T-helper 22 cell (primary cell): ENCODE measurements around the gene GM2A.
"Not testable (repeated sequence)": the region's sequence is repeated elsewhere in the genome, so short reads cannot be mapped to it uniquely, and the experiment has no call there.

Experiments
- DNase-seq: peaks from one replicate; pipeline ENCODE4 v3.0.0-alpha.2; 2020; ENCODE audit warnings: low read depth

The GM2A gene

DNA sequence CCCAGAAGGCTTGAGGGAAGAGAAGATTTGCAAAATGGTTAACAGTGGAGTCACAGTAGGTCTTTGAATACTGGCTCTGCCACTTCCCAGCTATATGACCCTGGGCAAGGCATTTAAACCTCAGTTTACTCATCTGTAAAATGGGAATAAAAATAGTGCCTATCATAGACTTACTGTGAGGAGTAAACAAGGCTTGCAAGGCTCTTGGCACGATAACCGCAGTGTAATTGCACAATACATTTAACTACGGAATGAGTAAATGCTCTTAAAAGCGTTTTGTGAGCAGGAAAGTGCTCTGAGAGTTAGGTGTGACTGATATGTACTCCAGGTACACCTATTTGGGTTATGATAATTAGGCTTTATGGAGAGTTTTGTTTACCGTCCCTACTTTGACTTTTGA lies 42.2 kb downstream of the GM2A start:
- DNase-seq, result no peak

DNA sequence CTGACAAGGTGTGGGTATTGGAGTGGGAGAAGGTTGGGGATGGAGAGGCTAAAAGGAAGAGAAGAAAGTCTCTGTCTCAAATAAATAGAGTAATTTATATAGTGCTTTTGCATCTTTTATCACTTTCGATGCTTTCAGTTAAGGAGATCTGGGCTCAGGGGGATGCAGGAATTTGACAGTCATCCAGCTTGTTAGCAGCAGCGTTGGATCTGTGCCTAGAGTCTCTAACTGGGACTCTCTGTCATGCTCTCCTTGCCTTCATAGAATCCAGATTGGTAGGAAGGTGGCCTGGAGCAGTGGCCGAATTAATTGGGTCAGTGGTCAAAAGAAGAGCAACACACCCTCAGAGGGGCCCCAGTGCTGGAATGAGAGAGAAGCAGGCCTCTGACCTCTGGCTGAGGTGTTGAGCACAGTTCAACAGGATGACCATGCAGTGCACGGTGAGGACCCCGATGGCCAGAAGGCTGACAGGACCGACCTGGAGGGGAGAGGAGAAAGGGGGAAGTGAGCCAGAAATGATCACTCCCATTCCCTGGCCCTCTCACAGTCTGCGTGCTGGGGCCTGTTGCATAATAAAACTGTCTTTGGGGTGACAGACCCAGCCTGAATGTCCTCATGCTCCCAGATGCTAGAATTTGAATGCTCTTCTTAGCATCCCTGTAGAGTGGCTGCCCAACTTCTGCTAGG lies 42.9 kb downstream of the GM2A start:
- DNase-seq, result no peak

DNA sequence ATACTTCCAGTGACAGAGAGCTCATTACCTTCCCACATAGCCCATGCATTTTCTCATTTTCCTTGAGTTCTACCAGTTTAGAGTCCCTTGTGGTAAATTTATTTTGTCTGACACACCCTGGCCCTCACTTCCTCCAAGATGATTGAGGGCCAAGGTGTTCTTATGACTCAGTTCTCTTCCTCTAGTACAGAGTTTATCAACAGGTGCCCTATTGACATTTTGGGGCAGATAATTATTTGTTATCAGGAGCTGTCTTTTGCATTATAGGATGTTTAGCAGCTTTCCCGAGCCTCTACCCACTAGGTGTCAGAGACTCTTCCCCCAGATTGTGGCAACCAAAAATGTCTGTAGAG lies 43.5 kb downstream of the GM2A start:
- DNase-seq, result no peak

DNA sequence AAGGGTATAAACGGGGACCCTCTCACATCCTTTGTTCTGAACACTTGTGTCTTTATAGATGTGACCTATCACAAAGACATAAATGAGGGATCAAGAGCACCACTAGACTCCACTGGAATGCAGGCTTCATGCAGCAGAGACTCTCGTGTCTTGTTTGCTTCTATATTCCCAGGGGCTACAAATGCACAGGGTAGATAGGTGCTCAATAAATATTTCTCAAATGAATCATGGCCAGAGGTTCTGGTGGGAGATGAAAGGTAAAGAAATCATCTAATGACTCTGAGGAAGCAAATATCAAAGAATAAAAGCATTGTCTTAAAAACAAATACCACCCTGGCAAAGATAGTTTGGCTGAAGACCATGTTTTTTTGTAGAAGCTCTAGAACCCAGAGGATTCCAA lies 44.0 kb downstream of the GM2A start:
- DNase-seq, result no peak

DNA sequence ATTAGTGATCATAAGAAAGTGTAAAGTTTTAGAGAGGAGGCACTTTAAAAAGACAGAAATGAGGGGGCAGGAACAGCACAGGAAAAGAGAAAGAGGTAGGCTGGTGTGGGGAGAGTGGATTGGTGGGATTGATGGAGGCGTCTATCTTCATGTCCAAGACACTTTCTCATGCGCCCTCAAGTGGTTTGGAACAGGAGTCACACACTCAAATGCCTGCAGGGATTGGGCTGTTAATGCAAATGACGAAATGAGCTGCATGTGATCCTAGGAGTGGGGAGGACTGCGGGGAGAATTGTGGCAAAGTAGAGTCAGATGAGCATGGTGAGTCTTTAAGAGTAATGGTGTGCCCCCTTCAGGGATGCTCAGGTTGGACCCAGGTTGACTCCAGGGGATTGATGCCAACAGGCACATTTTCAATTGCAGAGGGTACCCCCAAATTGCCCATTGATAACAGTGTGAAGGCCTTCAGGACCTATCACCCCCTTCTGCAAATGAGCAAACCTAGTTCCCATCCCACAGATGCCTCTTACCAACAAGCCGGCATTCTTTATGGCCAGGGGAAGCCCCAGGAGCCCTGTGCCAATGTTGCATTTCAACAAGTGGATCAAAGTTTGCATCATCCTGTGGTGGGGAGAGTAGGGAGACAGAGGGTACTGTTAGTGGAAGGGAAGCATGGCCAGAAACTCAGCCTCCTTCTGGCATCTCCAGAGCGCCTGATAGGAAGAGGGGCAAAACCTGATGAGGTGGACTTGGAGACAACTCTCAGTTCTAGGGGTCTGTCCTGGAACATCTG lies 45.3 kb downstream of the GM2A start:
- no peak for DNase-seq

DNA sequence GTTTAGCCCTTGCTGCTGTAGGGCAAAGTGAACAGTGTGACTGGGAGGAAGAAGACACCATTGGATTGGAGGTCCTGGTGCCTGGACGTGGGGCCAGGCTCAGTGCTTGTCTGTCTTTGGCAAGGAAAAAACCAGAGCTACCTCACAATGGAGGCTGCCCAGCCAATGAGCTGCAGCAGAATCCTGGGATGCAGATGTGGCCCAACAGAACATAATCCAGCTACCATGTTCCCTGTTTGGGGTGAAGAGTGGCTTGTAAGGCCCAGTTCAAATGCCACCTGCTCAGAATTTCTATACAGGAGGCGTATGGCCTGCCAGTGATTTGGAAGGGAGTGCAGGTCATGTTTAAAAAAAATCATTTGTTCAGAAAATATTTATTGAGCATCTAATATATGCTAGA lies 50.7 kb downstream of the GM2A start, which contains the start of gene SLC36A3:
Gene SLC36A3, minus strand, starts transcription at position 101 of the 400 bp plus-strand sequence. CDS start 412 bp downstream, outside the sequence.
- DNase-seq, result no peak

DNA sequence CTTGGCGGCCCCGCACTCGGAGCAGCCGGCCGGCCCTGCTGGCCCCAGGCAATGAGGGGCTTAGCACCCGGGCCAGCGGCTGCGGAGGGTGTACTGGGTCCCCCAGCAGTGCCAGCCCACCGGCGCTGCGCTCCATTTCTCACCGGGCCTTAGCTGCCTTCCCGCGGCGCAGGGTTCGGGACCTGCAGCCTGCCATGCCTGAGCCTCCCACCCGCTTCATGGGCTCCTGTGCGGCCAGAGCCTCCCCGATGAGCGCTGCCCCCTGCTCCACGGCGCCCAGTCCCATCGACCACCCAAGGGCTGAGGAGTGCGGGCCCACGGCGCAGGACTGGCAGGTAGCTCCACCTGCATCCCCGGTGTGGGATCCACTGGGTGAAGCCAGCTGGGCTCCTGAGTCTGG lies 56.3 kb downstream of the GM2A start:
- DNase-seq, result not testable (repeated sequence)

DNA sequence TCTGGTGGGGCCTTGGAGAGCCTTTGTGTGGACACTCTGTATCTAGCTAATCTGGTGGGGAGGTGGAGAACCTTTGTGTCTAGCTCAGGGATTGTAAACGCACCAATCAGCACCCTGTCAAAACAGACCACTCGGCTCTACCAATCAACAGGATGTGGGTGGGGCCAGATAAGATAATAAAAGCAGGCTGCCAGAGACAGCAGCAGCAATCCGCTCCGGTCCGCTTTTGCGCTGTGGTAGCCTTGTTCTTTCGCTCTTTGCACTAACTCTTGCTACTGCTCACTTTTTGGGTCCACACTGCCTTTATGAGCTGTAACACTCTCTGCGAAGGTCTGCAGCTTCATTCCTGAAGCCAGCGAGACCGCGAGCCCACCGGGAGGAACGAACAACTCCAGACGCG lies 56.8 kb downstream of the GM2A start:
- not testable (repeated sequence) for DNase-seq

DNA sequence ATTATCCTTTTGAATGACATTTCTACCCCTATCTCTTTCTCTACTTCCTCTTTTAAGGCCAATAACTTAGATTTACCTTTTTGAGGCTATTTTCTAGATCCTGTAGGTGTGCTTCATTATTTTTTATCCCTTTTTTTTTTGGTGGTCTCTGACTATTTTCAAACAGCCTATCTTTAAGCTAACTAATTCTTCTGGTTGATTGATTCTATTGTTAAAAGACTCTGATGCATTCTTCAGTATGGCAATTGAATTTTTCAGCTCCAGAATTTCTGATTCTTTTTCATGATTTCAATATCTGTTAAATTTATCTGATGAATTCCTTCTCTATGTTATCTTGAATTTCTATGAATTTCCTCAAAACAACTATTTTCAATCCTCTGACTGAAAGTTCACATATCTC lies 57.9 kb downstream of the GM2A start:
- DNase-seq, result no peak

DNA sequence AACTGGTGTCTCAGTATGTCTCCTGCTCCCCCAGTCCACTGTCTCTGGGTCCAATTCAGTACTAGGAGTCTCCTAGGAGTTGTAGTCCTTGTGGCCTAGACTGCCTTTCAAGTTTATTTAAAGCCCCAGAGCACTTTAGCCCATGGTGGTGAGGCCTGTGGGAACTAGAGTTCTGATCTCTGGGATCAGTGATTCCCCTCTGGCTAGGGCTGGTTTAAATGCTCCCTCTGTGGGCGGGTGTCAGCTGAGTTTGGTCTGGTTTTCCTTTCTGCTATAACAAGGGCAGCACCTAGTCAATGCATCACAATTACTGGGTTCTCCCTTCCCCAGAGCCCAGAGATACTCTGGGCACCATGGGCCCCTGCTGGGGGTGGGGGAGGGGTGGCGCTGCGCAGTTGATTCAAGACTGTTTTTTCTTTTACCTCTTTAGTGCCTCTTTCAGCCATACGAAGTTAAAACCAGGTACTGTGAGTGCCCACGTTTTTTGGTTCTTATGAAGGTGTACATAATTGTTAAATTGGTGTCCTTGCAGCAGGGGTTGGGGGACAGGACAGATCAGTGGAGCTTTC lies 59.9 kb downstream of the GM2A start:
- DNase-seq, result no peak

DNA sequence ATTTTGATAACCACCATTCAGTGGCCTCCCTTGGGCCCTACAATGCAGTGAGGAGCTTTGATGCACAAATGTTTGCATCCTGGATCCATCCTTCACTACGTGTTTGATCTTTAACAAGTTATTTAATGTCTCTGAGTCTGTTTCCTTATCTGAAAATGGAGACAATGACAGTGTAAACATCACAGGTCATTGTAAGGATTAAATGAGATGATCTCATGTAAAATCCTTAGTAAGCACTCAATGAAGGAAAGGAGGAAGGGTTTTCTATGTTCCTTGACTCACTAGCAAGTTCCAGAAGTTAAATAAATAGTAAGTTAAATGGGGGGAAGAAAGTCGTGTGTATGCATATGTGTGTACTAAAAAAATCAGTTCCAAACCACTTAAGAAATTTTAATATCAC lies 60.4 kb downstream of the GM2A start:
- no peak for DNase-seq

DNA sequence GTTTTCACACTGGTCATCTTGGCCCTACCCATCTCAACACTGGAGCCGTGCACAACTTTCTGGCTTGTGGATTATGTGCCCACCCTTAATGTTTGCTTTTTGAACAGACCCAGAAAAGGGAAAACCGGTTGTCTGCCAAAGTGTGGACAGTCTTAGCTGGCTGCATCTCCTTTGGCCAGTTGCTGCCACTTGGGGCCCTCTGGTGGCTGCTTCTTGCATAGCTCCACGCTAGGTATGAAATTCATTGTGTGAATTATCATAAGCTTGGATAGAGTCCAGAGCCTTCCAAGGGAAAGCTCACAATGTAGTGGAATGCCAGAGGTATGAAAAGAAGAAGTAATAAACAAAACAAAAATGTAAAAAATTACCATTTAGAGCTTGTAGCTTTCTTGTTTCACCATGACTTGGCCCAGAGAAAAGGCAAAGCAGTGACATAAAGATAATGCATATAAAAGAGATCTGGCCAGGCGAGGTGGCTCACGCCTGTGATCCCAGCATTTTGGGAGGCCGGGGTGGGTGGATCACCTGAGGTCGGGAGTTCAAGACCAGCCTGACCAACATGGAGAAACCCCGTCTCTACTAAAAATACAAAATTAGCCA lies 63.1 kb downstream of the GM2A start:
- no peak for DNase-seq

DNA sequence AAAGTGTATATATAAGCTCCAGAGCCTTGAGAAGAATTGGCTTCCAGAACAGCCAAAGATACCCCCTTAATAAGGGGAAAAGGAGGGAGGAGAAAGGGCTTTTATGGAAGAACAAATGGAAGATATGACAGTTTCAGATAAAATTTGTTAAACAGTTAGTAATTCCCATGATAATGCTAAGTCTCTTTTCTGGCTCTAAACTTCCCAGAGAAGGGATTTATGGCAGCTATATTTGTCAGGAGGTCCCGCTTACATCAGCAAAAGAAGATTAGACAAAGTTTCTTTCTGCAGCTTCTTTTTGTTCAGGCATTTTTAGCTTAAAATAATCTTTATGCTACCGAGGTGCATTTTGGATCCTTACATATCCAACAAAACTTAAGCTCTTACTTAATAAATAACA lies 64.9 kb downstream of the GM2A start:
- no peak for DNase-seq

DNA sequence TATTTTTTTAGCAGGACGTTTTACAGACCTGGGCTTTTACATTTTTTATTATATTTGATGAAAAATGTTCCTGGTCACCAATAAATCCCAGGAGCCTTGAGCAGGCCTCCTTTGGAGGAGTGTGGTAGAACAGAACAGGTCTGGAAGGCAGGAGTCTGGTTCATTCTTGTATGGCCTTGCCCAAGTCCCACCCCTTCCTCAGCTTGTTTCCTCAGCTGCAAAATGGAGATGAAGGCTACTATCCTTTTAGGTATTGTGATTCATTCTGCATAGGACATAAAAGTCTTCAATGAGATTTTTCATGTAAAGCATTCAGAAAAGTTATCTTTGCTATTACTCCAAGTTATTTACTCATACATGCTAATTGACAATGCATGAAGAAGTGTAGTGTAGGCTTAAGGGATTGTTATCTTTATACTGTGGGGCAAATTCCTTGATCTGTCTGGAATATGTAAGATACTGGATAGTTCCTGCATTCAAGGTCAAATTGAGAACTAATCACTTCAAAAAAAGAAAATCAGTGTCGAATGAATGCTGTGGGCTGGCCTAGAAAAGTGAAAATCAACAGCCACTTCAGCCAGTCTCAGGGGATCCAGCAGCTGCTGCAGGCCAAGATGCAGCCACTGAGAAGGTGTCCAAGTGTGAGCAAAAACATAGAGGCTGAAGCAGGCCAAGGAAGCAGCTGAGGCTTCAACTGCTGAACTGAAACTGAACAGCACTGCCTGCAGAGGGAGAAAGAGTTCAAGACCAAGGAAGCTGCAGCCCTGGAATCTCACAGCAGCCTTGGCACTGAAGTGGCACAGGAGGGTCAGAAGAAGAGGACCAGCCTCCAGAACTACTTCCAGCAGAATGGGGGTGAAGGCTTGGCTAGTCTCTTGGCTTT lies 66.1 kb downstream of the GM2A start:
- DNase-seq, result no peak
